ENCODE results near the gene SRP14. TPM values are rescaled to one million over a fixed set of nuclear protein-coding genes. Genes with fewer than 3 reads are reported as not detected.

SRP14 gene
- total RNA-seq, 2 experiments from 2014 or later = 120 to 126 TPM

- CTCF ChIA-PET = no interaction called here
- H3K9me3 ChIP-seq (ENCODE audit: control insufficient read depth in 1 of 2, insufficient read depth in 1 of 2, low read length in 2 of 2) = no peaks in the 10 kb centered on the region
- TF ChIP-seq CTCF (IDR thresholded peaks at IDR 0.05) = no peak
- H3K4me3 Mint-ChIP-seq = no peak overlapping the region
- peaks cover 14% of the 10 kb centered on the region for H3K4me1 Mint-ChIP-seq (ENCODE audit: low read depth)
- no peak for DNase-seq
- no peaks in the 10 kb centered on the region for H3K36me3 ChIP-seq (ENCODE audit: insufficient read depth, low read length)
- H3K4me1 ChIP-seq (ENCODE audit: insufficient read depth, low read length) = peaks cover 12% of the 10 kb centered on the region
- peak overlapping the region; percentile 79 for H3K27ac Mint-ChIP-seq
- intact Hi-C loops (cut with DNase I, micrococcal nuclease) = no loop called here
- no peaks in the 10 kb centered on the region for H3K36me3 Mint-ChIP-seq (ENCODE audit: low read depth)
- no peak overlapping the region for H3K27ac ChIP-seq (ENCODE audit: low read depth in 1 of 2, low read length in 2 of 2)
- H3K9me3 Mint-ChIP-seq = no peaks in the 10 kb centered on the region
- POLR2A ChIA-PET = no interaction called here
- H3K27me3 Mint-ChIP-seq = no peaks in the 10 kb centered on the region
- no peak overlapping the region for H3K4me3 ChIP-seq (ENCODE audit: low read length)
- no peak for ATAC-seq (ENCODE audit: poor library complexity)
- no peaks in the 10 kb centered on the region for H3K27me3 ChIP-seq (ENCODE audit: control insufficient read depth in 1 of 2, insufficient read depth in 2 of 2, low read length in 2 of 2)
Observed at GRCh38 chr15:40065166-40065565, 26.2 kb upstream of the SRP14 start.

GRCh38 chr15:40064231-40064894 lies 25.4 kb upstream of the SRP14 start:
- H3K9me3 ChIP-seq (ENCODE audit: control insufficient read depth in 1 of 2, insufficient read depth in 1 of 2, low read length in 2 of 2) = no peaks in the 10 kb centered on the region
- no peaks in the 10 kb centered on the region for H3K36me3 Mint-ChIP-seq (ENCODE audit: low read depth)
- H3K27ac ChIP-seq (ENCODE audit: low read depth in 1 of 2, low read length in 2 of 2) = no peak overlapping the region
- no peak overlapping the region for H3K4me3 ChIP-seq (ENCODE audit: low read length)
- peak; percentile 79 for ATAC-seq (ENCODE audit: poor library complexity)
- no peaks in the 10 kb centered on the region for H3K36me3 ChIP-seq (ENCODE audit: insufficient read depth, low read length)
- peak in 1 of 14 experiments; percentile 20 for DNase-seq
- H3K4me1 ChIP-seq (ENCODE audit: insufficient read depth, low read length) = peaks cover 12% of the 10 kb centered on the region
- intact Hi-C loops (cut with DNase I, micrococcal nuclease) = no loop called here
- H3K4me3 Mint-ChIP-seq = peak overlapping the region; percentile 5
- H3K4me1 Mint-ChIP-seq (ENCODE audit: low read depth) = peaks cover 14% of the 10 kb centered on the region
- CTCF ChIA-PET = no interaction called here
- peak overlapping the region; percentile 79 for H3K27ac Mint-ChIP-seq
- TF ChIP-seq CTCF (IDR thresholded peaks at IDR 0.05) = no peak
- H3K9me3 Mint-ChIP-seq = no peaks in the 10 kb centered on the region
- POLR2A ChIA-PET = interaction anchor here (1.0 kb wide), 1 partner anchor 10 kb away, joined by 4 read pairs; no protein-coding TSS in a partner anchor
- H3K27me3 ChIP-seq (ENCODE audit: control insufficient read depth in 1 of 2, insufficient read depth in 2 of 2, low read length in 2 of 2) = no peaks in the 10 kb centered on the region
- no peaks in the 10 kb centered on the region for H3K27me3 Mint-ChIP-seq

GRCh38 chr15:40063563-40064011 lies 24.6 kb upstream of the SRP14 start:
- intact Hi-C loops (cut with DNase I, micrococcal nuclease) = no loop called here
- no peak overlapping the region for H3K27ac ChIP-seq (ENCODE audit: low read depth in 1 of 2, low read length in 2 of 2)
- no peak for TF ChIP-seq CTCF (IDR thresholded peaks at IDR 0.05)
- H3K27me3 Mint-ChIP-seq = no peaks in the 10 kb centered on the region
- H3K4me1 Mint-ChIP-seq (ENCODE audit: low read depth) = peaks cover 16% of the 10 kb centered on the region
- no peak overlapping the region for H3K4me3 ChIP-seq (ENCODE audit: low read length)
- H3K27ac Mint-ChIP-seq = peak overlapping the region; percentile 79
- H3K4me3 Mint-ChIP-seq = no peak overlapping the region
- no peaks in the 10 kb centered on the region for H3K36me3 ChIP-seq (ENCODE audit: insufficient read depth, low read length)
- no peaks in the 10 kb centered on the region for H3K9me3 Mint-ChIP-seq
- no peaks in the 10 kb centered on the region for H3K27me3 ChIP-seq (ENCODE audit: control insufficient read depth in 1 of 2, insufficient read depth in 2 of 2, low read length in 2 of 2)
- H3K36me3 Mint-ChIP-seq (ENCODE audit: low read depth) = no peaks in the 10 kb centered on the region
- ATAC-seq (ENCODE audit: poor library complexity) (no peak), DNase-seq (peak in 1 of 14 experiments; percentile 2)
- CTCF ChIA-PET = no interaction called here
- POLR2A ChIA-PET = no interaction called here
- no peaks in the 10 kb centered on the region for H3K9me3 ChIP-seq (ENCODE audit: control insufficient read depth in 1 of 2, insufficient read depth in 1 of 2, low read length in 2 of 2)
- H3K4me1 ChIP-seq (ENCODE audit: insufficient read depth, low read length) = peaks cover 12% of the 10 kb centered on the region

Measured in CD4-positive, alpha-beta T cell (primary cell).